Measurements from ENCODE around the gene CHI3L2.
A peak's percentile ranks its signal among the peaks of the same experiment; 100 is the strongest.

The CHI3L2 gene

GRCh38 chr1:111232134-111232533 is 4.6 kb downstream of the CHI3L2 start:
- Histone ChIP-seq H3F3A (ENCODE audit: insufficient read depth, low read length) (no peaks in the 10 kb centered on the region), H2AFZ (ENCODE audit: low read length) (no peak overlapping the region), H3K36me3 (ENCODE audit: insufficient read depth, low read length) (peaks cover 69% of the 10 kb centered on the region), H3K4me2 (ENCODE audit: low read length) (peak overlapping the region; percentile 95), H3K27me3 (ENCODE audit: insufficient read depth, low read length) (no peaks in the 10 kb centered on the region), H3K9me3 (ENCODE audit: low read length) (no peaks in the 10 kb centered on the region), H3K4me3 (ENCODE audit: low read depth, low read length, poor library complexity, severe bottlenecking) (peak overlapping the region; percentile 72), H3K27ac (ENCODE audit: low read depth, low read length, poor library complexity, severe bottlenecking) (peak overlapping the region; percentile 100), H3K4me1 (ENCODE audit: insufficient read depth, low read length, severe bottlenecking) (peaks cover 59% of the 10 kb centered on the region), H3K9me2 (ENCODE audit: low read depth, low read length) (no peaks in the 10 kb centered on the region), H4K20me1 (ENCODE audit: insufficient read depth, low read length) (no peaks in the 10 kb centered on the region), H3K9ac (ENCODE audit: low read length) (peak overlapping the region; percentile 86), H3K79me2 (ENCODE audit: insufficient read depth, low read length) (peaks cover 32% of the 10 kb centered on the region)
- TF ChIP-seq CTCF (IDR thresholded peaks at IDR 0.05; ENCODE audit: low read length) (no peak), EZH2 (IDR thresholded peaks at IDR 0.05; ENCODE audit: borderline replicate concordance, low read length) (no peak)

- H4K20me1 ChIP-seq (ENCODE audit: insufficient read depth, low read length): no peaks in the 10 kb centered on the region
- H3K9me2 ChIP-seq (ENCODE audit: low read depth, low read length): no peaks in the 10 kb centered on the region
- peaks cover 38% of the 10 kb centered on the region for H3K4me1 ChIP-seq (ENCODE audit: insufficient read depth, low read length, severe bottlenecking)
- H3F3A ChIP-seq (ENCODE audit: insufficient read depth, low read length): no peaks in the 10 kb centered on the region
- peaks cover 90% of the 10 kb centered on the region for H3K36me3 ChIP-seq (ENCODE audit: insufficient read depth, low read length)
- no peaks in the 10 kb centered on the region for H3K9me3 ChIP-seq (ENCODE audit: low read length)
- no peak for TF ChIP-seq EZH2 (IDR thresholded peaks at IDR 0.05; ENCODE audit: borderline replicate concordance, low read length)
- TF ChIP-seq CTCF (IDR thresholded peaks at IDR 0.05; ENCODE audit: low read length): no peak
- no peak overlapping the region for H3K4me2 ChIP-seq (ENCODE audit: low read length)
- no peak overlapping the region for H3K9ac ChIP-seq (ENCODE audit: low read length)
- H3K27ac ChIP-seq (ENCODE audit: low read depth, low read length, poor library complexity, severe bottlenecking): no peak overlapping the region
- H3K79me2 ChIP-seq (ENCODE audit: insufficient read depth, low read length): peaks cover 32% of the 10 kb centered on the region
- no peak overlapping the region for H2AFZ ChIP-seq (ENCODE audit: low read length)
- H3K27me3 ChIP-seq (ENCODE audit: insufficient read depth, low read length): no peaks in the 10 kb centered on the region
- H3K4me3 ChIP-seq (ENCODE audit: low read depth, low read length, poor library complexity, severe bottlenecking): no peak overlapping the region
These were observed 6.7 kb downstream of the CHI3L2 start for GRCh38 chr1:111234258-111234657.

- peaks cover 35% of the 10 kb centered on the region for H3K4me1 ChIP-seq (ENCODE audit: insufficient read depth, low read length, severe bottlenecking)
- no peaks in the 10 kb centered on the region for H4K20me1 ChIP-seq (ENCODE audit: insufficient read depth, low read length)
- no peaks in the 10 kb centered on the region for H3K9me2 ChIP-seq (ENCODE audit: low read depth, low read length)
- H3K9me3 ChIP-seq (ENCODE audit: low read length): no peaks in the 10 kb centered on the region
- H3K4me2 ChIP-seq (ENCODE audit: low read length): no peak overlapping the region
- H3K9ac ChIP-seq (ENCODE audit: low read length): no peak overlapping the region
- peaks cover 94% of the 10 kb centered on the region for H3K36me3 ChIP-seq (ENCODE audit: insufficient read depth, low read length)
- no peaks in the 10 kb centered on the region for H3F3A ChIP-seq (ENCODE audit: insufficient read depth, low read length)
- TF ChIP-seq CTCF (IDR thresholded peaks at IDR 0.05; ENCODE audit: low read length) (no peak), EZH2 (IDR thresholded peaks at IDR 0.05; ENCODE audit: borderline replicate concordance, low read length) (no peak)
- no peak overlapping the region for H3K4me3 ChIP-seq (ENCODE audit: low read depth, low read length, poor library complexity, severe bottlenecking)
- no peak overlapping the region for H3K27ac ChIP-seq (ENCODE audit: low read depth, low read length, poor library complexity, severe bottlenecking)
- H2AFZ ChIP-seq (ENCODE audit: low read length): no peak overlapping the region
- H3K27me3 ChIP-seq (ENCODE audit: insufficient read depth, low read length): no peaks in the 10 kb centered on the region
- peaks cover 29% of the 10 kb centered on the region for H3K79me2 ChIP-seq (ENCODE audit: insufficient read depth, low read length)
These were observed 7.4 kb downstream of the CHI3L2 start for GRCh38 chr1:111234866-111235265.
